Measurements from ENCODE around the gene CRTC3.
"Not testable (repeated sequence)": the region's sequence is repeated elsewhere in the genome, so short reads cannot be mapped to it uniquely, and the experiment has no call there.

The CRTC3 gene

GRCh38 chr15:90523373-90523772 is 6.3 kb upstream of the CRTC3 start:
- DNase-seq = no peak

- not testable (repeated sequence) for DNase-seq
These were observed 5.5 kb upstream of the CRTC3 start for GRCh38 chr15:90524018-90524803.

- DNase-seq = no peak
These were observed 732 bp upstream of the CRTC3 start for GRCh38 chr15:90529011-90529370.

- DNase-seq = peak; percentile 21 to 67 (median 34)
These were observed 728 bp downstream of the CRTC3 start for GRCh38 chr15:90530250-90531051.

GRCh38 chr15:90531147-90531546 is 1.4 kb downstream of the CRTC3 start:
- DNase-seq = no peak

- DNase-seq = no peak
These were observed 5.5 kb downstream of the CRTC3 start for GRCh38 chr15:90535254-90535653.

GRCh38 chr15:90539789-90540188 is 10.1 kb downstream of the CRTC3 start:
- DNase-seq = peak; percentile 36 to 80 (median 64)

- DNase-seq = no peak
These were observed 11.0 kb downstream of the CRTC3 start for GRCh38 chr15:90540768-90541167.

GRCh38 chr15:90545095-90545494 is 15.4 kb downstream of the CRTC3 start:
- DNase-seq = no peak

- DNase-seq = peak in 1 of 6 experiments; percentile 14
These were observed 17.8 kb downstream of the CRTC3 start for GRCh38 chr15:90547540-90547939.

- DNase-seq = no peak
These were observed 21.2 kb downstream of the CRTC3 start for GRCh38 chr15:90550919-90551318.

- no peak for DNase-seq
These were observed 22.6 kb downstream of the CRTC3 start for GRCh38 chr15:90552162-90552928.

- DNase-seq = no peak
These were observed 23.1 kb downstream of the CRTC3 start for GRCh38 chr15:90552929-90553211.

- DNase-seq = no peak
These were observed 23.6 kb downstream of the CRTC3 start for GRCh38 chr15:90553248-90553745.

GRCh38 chr15:90557186-90558084 is 27.7 kb downstream of the CRTC3 start:
- peak in 1 of 6 experiments; percentile 11 for DNase-seq

GRCh38 chr15:90558171-90558573 is 28.4 kb downstream of the CRTC3 start:
- DNase-seq = no peak

- DNase-seq = no peak
These were observed 29.4 kb downstream of the CRTC3 start for GRCh38 chr15:90559119-90559518.

- DNase-seq = no peak
These were observed 30.6 kb downstream of the CRTC3 start for GRCh38 chr15:90560229-90560776.

GRCh38 chr15:90561344-90562244 is 31.9 kb downstream of the CRTC3 start:
- peak; percentile 20 to 85 (median 56) for DNase-seq

- no peak for DNase-seq
These were observed 32.9 kb downstream of the CRTC3 start for GRCh38 chr15:90562669-90563068.

- peak in 1 of 6 experiments; percentile 35 for DNase-seq
These were observed 33.7 kb downstream of the CRTC3 start for GRCh38 chr15:90563463-90563862.

Data from stimulated activated naive CD4-positive, alpha-beta T cell (primary cell).